Hindlimb muscle (tissue), 1 donor: ENCODE measurements around the gene GFOD1. TPM values are rescaled to one million over a fixed set of nuclear protein-coding genes. Genes with fewer than 3 reads are reported as not detected.

ENCODE experiments used
- DNase-seq: peaks from one replicate; pipeline ENCODE4 v3.0.0-alpha.2; 2013
- polyA plus RNA-seq: library from polyadenylated mRNA; unstranded; fragments of 120-200 nt; gene quantifications from one replicate; pipeline ENCODE4 v1.2.1, GENCODE V29; 2013; ENCODE audit not compliant: insufficient read length

Gene GFOD1, protein sequence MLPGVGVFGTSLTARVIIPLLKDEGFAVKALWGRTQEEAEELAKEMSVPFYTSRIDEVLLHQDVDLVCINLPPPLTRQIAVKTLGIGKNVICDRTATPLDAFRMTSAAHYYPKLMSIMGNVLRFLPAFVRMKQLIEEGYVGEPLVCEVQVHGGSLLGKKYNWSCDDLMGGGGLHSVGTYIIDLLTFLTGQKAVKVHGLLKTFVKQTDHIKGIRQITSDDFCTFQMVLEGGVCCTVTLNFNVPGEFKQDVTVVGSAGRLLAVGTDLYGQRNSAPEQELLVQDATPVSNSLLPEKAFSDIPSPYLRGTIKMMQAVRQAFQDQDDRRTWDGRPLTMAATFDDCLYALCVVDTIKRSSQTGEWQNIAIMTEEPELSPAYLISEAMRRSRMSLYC
- polyA plus RNA-seq: 3.4 TPM

DNA sequence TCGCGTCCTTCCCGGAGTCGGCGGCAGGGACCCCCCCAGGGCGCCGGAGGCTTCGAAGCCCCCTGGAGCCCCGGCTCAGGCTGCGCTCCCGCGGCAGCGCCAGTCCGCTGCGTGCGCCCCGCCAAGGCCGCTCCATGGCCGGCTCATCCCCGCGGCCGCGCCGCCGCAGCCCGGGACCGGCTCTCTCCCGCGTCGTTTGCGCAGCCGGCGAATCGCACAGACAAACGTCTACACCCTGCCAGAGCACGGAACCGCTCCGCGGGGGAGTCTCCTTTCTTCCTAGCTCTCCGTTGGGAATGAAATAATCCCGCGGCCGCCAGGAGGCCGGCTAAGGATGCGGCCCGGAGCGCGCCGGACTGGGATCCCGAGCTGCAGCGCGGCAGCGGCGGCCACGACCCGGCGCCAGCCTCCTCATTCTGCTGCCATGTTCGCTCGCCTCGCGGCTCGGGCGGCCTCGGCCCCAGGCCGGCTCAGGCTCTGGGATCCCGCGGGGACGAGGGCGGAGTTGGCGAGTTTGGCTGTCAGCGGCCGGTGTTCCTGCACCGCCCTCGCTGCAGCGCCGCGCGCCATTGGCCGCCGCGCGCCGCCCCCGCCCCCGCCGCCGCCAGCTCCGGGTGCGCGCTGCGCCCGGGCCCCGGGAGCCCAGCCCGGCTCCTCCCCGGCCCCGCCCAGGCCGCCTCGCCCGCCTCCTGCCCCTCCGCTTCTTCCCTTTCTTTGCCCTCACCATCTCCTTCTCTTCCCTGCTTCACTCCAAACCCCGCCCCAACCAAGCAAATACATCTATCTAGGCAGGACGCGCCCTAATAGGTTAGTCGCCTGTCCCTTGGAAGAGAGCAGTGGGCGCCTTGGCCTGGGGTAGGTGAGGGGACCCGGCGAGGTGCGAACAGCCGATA lies at the start of gene GFOD1:
Gene GFOD1 (minus strand): TSS at position 479 of the 893 bp plus-strand sequence. CDS start 710 bp downstream, outside the sequence.
- DNase-seq: peak; percentile 87

DNA sequence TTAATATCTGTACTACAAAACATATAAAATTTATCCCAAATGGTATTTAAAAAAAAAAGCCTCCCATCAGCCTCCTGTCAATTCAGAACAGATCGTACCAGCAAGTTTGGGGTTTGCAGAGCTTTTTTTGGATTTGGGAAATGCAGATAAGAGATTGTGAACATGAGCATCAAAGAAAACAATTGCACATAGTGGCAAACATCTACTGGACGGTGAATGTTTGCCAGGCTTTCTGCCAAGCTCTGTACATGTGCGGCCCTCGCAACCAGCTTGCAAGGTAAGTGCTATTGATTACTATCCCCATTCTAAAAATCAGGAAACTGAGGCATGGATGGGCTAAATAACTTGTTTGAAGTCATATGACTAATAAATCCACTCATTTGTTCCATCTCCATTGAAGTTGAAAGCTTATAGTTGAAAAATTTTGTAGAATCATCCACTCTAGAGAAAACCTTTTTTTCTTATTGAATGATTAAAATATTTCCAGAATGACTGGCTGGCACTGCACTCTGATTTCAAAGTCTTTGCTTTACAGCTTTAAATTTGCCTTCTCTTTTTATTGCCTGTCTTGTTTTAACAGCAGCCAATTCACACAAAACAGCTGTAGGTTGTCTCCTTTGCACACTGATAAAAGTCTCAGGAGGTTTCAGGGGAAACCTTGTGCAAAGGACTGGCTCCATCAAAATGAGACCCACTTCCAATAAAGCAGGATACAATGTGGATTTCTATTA lies 49.6 kb upstream of the GFOD1 start:
- no peak for DNase-seq

DNA sequence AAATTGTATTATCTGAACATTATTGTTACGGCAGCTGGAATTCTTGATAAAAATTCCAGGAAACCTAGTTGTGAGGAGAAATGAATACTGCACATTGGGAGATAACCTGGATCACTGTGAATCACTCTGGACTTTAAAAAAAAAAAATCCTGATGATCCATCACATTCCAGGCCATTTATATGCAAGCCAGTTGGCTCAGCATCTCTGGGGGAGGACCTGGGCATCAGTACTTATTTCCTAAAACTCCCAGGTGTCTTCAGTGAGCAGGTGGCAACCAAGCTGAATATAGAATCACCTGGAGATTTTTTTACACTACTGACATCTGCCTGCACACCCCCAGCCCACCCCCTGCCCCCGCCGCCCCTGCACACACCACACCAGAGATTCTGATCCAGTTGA lies 47.9 kb upstream of the GFOD1 start:
- no peak for DNase-seq

DNA sequence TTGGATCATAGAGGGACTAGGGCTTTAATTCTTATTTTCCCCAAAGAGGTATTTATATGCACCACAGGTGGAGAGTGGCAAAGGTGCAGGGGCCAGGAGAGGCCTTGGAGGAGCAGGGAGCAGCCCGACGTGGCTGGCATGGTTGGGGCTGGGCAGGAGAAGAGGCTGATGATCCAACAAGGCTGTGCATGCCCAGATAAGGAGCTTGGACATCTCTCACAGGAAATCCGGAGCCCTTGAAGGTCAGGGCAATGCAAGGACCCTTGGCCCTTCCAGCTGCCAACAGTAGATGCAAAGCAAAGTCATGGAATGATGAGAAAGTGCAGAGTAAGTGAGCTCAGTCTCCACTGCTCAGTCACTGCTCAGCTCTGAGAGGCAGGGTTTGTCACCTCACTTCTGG lies 47.1 kb upstream of the GFOD1 start:
- no peak for DNase-seq

DNA sequence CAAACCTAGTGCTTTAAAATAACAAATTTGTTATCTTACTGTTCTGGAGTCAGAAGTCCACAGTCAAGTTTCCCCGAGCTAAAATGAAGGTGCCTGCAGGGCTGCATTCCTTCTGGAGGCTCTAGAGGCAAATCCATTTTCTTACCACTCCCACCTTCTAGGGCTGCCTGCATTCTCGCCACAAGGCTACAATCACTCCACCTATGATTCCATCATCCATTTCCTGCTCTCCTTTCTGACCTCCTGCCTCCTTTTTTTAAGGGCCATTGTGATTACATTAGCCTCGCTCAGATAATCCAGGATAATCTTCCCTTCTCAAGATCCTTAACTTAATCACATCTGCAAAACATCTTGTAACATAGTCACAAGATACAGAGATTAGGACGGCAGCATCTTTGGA lies 44.6 kb upstream of the GFOD1 start:
- DNase-seq: no peak

DNA sequence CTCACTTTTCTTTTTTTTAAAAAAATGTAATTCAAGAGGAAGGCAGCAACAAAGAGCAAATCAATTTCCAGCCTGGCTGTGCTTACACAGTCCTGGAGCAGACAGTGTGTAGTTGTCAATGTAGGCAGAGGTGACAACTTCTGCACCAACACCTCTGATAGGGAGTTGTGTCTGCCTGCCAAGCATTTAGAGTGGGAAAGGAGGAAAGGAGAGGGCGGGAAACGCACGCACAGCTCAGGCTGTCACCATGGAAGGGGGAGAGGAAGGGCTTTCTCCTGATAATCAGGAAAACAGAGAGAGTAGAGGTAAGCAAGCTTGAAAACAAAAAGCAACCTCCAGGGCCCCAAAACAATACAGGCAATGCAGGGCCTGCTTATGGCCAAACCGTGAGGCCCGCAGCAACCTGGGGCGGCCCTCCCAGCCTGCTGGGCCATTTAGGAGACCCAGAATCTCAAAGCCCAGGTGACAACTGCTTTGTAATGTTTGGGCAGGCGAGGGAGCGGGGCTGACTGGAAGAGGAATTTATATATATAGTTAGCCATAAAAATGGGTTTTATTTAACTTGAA lies 41.5 kb upstream of the GFOD1 start:
- no peak for DNase-seq

DNA sequence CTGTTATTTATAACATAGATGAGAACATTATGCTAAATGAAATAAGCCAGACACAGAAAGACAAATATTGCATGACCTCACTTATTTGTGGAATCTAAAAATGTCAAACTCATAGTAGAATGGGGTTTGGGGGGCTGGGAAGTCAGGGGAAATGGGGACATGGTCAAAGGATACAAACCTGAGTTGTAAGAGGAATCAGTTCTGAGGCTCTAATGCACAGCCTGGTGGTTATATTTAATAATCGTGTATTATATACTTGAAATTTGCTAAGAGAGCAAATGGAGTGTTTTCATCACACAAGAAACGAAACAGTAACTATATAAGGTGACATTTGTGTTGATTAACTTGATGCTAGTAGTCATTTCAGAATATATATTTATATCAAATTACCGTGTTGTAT lies 40.8 kb upstream of the GFOD1 start:
- DNase-seq: no peak

DNA sequence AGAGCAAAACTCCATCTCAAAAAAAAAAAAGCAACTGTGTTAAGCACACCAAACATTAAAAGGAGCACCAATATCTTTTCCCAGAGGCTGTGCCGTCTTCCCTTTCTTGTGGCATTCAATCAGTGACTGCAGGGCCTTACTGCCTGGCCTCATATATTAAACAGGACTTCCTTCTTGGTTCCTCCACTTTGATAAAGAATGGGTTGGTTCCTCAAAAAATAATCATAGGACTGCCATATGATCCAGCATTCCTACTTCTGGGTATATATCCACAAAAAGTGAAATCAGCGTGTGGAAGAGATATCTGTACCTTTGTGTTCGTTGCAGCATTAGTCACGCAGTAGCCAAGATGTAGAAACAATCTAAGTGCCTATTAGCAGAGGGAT lies 40.3 kb upstream of the GFOD1 start:
- DNase-seq: no peak

DNA sequence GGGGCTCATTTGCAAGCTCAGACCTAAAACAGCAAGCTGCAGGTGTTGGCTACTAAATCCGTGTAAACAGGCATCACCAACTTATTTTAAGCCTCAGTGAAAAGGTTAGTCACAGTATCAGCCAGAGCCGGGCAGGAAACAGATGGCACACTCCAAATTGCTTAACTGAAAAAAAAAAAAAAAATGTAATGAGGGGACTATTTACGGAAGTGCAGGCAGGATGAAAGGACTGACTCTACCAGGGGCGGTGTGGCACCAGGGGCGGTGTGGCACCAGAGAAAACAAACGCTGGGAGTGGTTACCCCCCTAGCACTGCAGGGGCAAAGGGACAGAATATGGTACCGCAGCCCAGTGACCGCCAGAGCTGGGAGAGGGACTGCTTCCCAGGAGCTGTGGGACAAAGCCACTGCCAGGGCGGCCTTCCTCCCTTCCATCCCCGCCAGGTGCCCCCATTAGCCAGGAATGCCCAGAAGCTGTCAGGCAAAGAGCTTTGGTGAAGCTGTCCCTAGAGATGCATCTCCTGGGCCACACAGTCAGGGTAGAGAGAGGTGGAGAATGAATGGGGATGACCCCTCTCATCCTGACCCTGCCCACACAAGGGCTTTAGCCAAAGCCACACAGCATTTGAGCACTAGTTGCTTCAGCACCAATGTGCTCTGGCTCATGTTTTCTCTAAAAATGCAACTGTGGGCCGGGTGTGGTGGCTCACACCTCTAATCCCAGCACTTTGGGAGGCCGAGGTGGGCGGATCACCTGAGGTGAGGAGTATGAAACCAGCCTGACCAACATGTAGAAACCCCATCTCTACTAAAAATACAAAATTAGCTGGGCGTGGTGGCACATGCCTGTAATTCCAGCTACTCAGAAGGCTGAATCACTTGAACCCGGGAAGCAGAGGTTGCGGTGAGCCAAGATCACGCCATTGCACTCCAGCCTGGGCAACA lies 39.6 kb upstream of the GFOD1 start:
- no peak for DNase-seq

DNA sequence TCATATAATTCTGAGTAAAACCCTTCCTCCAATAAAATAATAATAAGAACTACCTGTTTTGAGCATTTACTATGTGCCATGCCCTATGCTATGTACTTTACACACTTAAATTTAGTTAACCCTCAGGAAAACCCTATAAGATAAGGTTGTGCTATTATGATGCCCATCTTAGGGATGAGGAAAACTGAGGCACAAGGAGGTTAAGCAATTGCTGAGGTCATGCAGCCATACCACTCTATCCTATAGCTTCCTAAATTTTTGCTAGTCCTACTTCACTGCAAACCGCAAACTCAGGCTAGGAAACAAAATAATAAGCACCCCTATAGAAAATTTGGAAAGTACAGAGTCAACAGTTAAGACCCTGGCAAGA lies 38.9 kb upstream of the GFOD1 start:
- no peak for DNase-seq

DNA sequence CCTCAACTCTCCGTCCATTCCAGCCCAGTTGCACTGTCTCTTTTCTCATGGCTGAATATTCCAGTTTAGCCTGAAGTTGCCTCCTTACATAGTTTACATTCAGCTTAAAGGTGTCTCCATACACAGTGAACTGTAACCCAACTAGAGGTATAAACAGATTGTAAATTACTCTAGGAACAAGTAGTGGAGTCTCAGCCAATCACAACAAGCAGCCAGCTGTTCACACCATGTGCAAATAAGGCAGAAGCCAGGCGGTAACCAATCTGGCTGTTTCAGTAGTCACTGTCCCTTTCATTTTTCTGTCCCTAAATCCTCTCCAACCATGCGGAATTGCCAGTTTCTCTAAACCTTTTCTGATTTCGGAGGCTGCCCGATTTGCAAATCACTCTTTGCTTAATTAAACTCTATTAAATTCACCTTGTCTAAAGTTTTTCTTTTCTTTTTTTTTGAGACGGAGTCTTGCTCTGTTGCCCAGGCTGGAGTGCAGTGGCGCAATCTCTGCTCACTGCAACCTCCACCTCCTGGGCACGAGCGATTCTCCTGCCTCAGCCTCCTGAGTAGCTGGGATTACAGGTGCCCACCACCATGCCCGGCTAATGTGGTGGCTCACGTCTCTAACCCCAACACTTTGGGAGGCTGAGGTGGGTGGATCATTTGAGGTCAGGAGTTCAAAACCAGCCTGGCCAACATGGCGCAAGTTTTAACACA lies 37.6 kb upstream of the GFOD1 start:
- DNase-seq: no peak

DNA sequence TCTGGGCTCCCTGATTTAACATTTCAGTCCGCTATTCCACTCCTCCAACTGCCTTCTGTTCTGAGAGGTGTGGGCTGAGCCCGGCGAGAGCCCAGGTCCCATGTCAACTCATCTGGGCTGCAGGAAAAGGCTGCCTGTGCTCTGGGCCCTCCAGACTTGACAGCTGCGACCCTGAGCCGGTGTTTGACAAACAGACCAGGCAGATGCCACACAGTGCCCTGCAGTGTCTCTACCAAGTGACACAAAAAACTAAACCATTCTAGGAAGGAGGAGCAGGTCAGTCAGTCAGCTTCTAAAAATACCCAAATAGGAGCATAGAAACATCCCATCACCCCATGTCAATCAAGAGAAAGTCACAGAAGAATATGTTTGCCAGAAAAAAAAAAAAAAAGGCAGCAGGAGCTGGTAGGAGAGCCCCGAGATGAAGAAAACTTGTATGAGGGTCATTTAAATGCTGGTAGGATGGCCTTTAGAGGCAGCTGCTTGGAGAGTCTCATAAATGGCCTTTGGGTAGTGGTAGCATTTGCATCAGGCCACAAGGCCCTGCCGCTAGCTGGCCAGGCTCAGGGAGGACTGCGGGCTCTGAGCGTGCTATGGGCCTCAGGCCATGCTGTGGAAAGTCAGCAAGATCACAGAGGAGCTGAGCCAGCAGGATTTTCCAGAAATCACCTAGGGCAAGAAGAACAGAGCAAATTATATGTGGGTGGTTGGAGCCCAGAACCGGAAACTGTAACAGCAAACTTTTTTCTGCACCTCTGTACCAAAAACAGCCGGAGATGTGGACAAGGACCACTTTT lies 36.6 kb upstream of the GFOD1 start:
- DNase-seq: no peak

DNA sequence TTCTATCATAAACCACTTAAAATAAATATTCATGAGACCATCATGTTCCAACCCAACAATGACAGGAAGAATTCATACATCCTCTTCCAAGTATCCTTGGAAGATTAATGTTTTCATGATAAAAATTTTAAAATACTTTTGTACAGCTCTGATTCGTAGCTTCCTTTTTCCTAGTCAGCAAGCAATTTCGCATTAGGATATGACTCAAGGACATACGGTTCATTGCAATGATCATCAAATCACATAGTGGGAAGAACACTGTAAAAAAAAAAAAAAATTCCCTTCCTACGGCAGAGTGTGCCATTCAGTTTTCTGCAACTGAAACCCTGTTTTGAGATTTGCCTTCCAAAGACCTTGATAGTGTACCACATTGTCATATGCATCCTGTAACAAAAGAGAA lies 35.3 kb upstream of the GFOD1 start:
- DNase-seq: no peak

DNA sequence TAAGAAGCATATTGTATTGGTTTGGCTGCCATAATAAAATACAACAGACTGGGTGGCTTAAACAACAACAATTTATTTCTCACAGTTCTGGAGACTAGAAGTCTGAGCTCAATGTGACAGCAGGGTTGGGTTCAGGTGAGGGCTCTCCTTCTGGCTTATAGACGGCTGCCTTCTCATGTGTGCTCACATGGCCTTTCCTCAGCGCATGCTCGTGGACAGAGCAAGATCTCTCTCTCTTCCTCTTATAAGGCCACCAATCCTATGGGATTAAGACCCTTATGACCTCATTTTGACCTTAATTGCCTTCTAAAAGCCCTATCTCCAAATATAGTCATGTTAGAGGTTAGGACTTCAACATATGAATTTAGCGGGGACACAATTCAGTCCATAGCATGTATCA lies 32.4 kb upstream of the GFOD1 start:
- no peak for DNase-seq

DNA sequence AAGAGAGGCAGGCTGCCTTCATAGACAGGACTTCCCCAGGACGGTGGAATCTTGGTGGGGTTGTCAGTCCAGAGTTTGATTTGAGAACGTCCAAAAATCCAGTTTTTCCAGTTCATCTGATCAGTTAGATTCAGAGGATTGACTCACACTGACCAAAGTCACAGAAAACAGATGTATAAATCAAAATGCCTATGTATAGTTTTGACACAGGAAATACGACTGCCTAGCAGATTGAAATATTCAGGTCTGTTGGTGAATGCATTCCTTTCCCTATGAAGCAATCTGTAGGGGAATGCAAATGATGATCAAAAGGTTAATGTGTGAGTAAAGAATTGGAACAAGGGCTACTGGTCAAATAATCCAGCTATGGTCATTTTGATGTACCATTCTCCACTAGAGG lies 29.7 kb upstream of the GFOD1 start:
- DNase-seq: no peak

DNA sequence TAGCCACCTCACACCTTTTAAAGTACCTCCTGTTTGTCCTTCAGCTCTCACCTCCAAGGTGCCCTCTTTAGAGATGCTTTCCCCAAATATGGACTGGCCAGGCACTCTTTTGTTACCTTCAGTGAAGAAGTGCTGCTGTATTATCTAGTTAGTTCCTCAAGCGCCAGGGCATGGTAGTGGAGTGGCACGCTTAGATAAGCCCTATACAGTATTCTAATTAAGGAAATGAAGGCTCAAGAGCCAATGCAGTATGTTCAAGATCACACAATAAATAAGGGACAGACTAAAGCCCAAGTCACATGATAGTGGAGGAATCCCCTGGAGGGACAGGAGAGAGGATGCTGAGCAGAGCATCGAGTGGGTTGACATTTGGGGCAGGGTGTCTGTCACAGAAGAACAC lies 28.5 kb upstream of the GFOD1 start:
- no peak for DNase-seq

DNA sequence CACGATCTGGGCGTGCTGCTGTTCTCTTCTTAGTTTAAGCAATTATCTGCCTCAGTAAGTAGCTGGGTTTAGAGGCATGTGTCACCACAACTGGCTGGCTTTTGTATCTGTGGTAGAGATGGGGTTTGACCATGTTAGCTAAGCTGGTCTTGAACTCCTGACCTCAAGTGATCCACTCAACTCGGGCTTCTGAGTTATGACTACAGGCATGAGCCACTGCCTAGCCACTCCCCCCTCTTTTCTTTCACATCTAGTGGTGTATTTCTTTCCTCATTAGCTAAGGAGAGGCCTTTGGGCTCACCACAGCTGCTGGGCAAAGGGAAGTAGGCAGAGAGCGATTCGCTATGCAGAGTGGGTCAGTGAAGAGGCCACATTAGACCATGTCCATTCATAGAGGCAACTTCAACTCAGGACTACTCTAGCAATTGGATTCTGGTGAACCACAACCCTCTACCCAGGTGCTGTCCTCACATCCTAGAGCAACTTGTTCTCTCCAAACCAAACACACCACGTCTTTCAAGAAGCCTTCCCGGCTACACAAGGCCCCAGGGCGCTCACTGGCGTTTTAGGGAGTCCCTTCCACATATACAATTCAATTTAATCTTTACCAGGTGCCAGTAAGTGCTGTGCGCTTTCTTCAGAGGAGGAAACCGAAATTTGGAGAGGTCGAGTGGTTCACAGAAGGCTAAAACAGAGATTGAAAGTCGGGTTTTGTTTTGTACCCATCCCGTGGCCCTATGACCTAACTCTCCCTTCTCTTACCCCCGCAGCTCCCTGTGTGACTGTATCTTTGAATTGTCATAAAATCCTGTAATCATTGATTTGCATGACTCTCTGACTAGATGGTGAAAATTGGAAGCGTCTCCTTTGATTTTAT lies 26.5 kb upstream of the GFOD1 start:
- DNase-seq: no peak

DNA sequence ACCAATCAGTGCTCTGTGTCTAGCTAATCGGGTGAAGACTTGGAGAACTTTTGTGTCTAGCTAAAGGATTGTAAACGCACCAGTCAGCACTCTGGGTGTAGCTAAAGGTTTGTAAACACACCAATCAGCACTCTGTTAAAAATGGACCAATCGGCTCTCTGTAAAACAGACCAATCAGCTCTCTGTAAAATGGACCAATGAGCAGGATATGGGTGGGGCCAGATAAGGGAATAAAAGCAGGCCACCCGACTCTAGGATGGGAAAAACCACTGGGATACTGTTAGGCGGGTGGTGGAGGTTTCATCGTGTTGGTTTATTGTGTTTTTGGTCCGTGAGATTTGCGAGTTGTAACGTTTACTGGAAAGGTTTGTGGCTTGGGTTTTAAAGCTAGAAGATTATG lies 25.5 kb upstream of the GFOD1 start:
- DNase-seq: no peak
